ENCODE measurements around the gene ZNF326. TPM values are rescaled to one million over a fixed set of nuclear protein-coding genes. Genes with fewer than 3 reads are reported as not detected.
"Not testable (repeated sequence)": the region's sequence is repeated elsewhere in the genome, so short reads cannot be mapped to it uniquely, and the experiment has no call there.

The ZNF326 gene
- total RNA-seq, 1 experiment from 2014 or later = 33.4 TPM

- no peak for DNase-seq
- no peak for TF ChIP-seq CTCF (IDR thresholded peaks at IDR 0.05; ENCODE audit: unreplicated experiment)
- no peak overlapping the region for H3K27ac Mint-ChIP-seq (ENCODE audit: unreplicated experiment)
- H3K27me3 Mint-ChIP-seq (ENCODE audit: unreplicated experiment) = no peaks in the 10 kb centered on the region
- BruUV-seq (replicated peaks) = no TSS peak
- H3K9me3 Mint-ChIP-seq (ENCODE audit: low read depth, unreplicated experiment) = no peaks in the 10 kb centered on the region
- H3K36me3 Mint-ChIP-seq (ENCODE audit: insufficient read depth, unreplicated experiment) = no peaks in the 10 kb centered on the region
- intact Hi-C loops (cut with micrococcal nuclease; ENCODE audit: unreplicated experiment) = no loop called here
- CTCF ChIA-PET = interaction anchor here (0.9 kb wide), 1 partner anchor 194 kb away, joined by 3 read pairs; no protein-coding TSS in a partner anchor
- H3K4me1 Mint-ChIP-seq (ENCODE audit: low read depth, unreplicated experiment) = peaks cover 13% of the 10 kb centered on the region
- H3K4me3 Mint-ChIP-seq (ENCODE audit: low read depth, unreplicated experiment) = no peak overlapping the region
These were observed 20.0 kb upstream of the ZNF326 start for GRCh38 chr1:89974696-89975470.

GRCh38 chr1:89975540-89976125 is 19.3 kb upstream of the ZNF326 start:
- TF ChIP-seq CTCF (IDR thresholded peaks at IDR 0.05; ENCODE audit: unreplicated experiment) = no peak
- no TSS peak for BruUV-seq (replicated peaks)
- Mint-ChIP-seq H3K27me3 (ENCODE audit: unreplicated experiment) (no peaks in the 10 kb centered on the region), H3K36me3 (ENCODE audit: insufficient read depth, unreplicated experiment) (no peaks in the 10 kb centered on the region), H3K4me3 (ENCODE audit: low read depth, unreplicated experiment) (no peak overlapping the region), H3K27ac (ENCODE audit: unreplicated experiment) (no peak overlapping the region), H3K4me1 (ENCODE audit: low read depth, unreplicated experiment) (peaks cover 13% of the 10 kb centered on the region), H3K9me3 (ENCODE audit: low read depth, unreplicated experiment) (no peaks in the 10 kb centered on the region)
- CTCF ChIA-PET = interaction anchor here (1.2 kb wide), 1 partner anchor 132 kb away, joined by 3 read pairs; no protein-coding TSS in a partner anchor
- intact Hi-C loops (cut with micrococcal nuclease; ENCODE audit: unreplicated experiment) = no loop called here
- no peak for DNase-seq

- DNase-seq = no peak
- H3K4me1 Mint-ChIP-seq (ENCODE audit: low read depth, unreplicated experiment) = peaks cover 13% of the 10 kb centered on the region
- no peak overlapping the region for H3K4me3 Mint-ChIP-seq (ENCODE audit: low read depth, unreplicated experiment)
- intact Hi-C loops (cut with micrococcal nuclease; ENCODE audit: unreplicated experiment) = no loop called here
- no peaks in the 10 kb centered on the region for H3K9me3 Mint-ChIP-seq (ENCODE audit: low read depth, unreplicated experiment)
- no peaks in the 10 kb centered on the region for H3K36me3 Mint-ChIP-seq (ENCODE audit: insufficient read depth, unreplicated experiment)
- no peak for TF ChIP-seq CTCF (IDR thresholded peaks at IDR 0.05; ENCODE audit: unreplicated experiment)
- H3K27me3 Mint-ChIP-seq (ENCODE audit: unreplicated experiment) = no peaks in the 10 kb centered on the region
- no TSS peak for BruUV-seq (replicated peaks)
- H3K27ac Mint-ChIP-seq (ENCODE audit: unreplicated experiment) = no peak overlapping the region
- CTCF ChIA-PET = no interaction called here
These were observed 16.2 kb upstream of the ZNF326 start for GRCh38 chr1:89978755-89979154.

- Mint-ChIP-seq H3K27me3 (ENCODE audit: unreplicated experiment) (no peaks in the 10 kb centered on the region), H3K4me1 (ENCODE audit: low read depth, unreplicated experiment) (peaks cover 3% of the 10 kb centered on the region), H3K4me3 (ENCODE audit: low read depth, unreplicated experiment) (no peak overlapping the region), H3K36me3 (ENCODE audit: insufficient read depth, unreplicated experiment) (no peaks in the 10 kb centered on the region), H3K27ac (ENCODE audit: unreplicated experiment) (no peak overlapping the region), H3K9me3 (ENCODE audit: low read depth, unreplicated experiment) (no peaks in the 10 kb centered on the region)
- TF ChIP-seq CTCF (IDR thresholded peaks at IDR 0.05; ENCODE audit: unreplicated experiment) = no peak
- CTCF ChIA-PET = no interaction called here
- intact Hi-C loops (cut with micrococcal nuclease; ENCODE audit: unreplicated experiment) = loop anchor here (10.0 kb wide), 1 partner anchor 496 kb away; no protein-coding TSS in a partner anchor
- no peak for DNase-seq
- BruUV-seq (replicated peaks) = no TSS peak
These were observed 14.3 kb upstream of the ZNF326 start for GRCh38 chr1:89980605-89981004.

GRCh38 chr1:89982846-89983245 is 12.1 kb upstream of the ZNF326 start:
- CTCF ChIA-PET; H3K27ac Mint-ChIP-seq (ENCODE audit: unreplicated experiment): not testable (repeated sequence)
- intact Hi-C loops (cut with micrococcal nuclease; ENCODE audit: unreplicated experiment) = loop anchor here (10.0 kb wide), 1 partner anchor 498 kb away; no protein-coding TSS in a partner anchor

GRCh38 chr1:89984564-89985116 is 10.3 kb upstream of the ZNF326 start:
- CTCF ChIA-PET = not testable (repeated sequence)

More at GRCh38 chr1:89982846-89983245, 12.1 kb upstream of the ZNF326 start:
- H3K36me3 Mint-ChIP-seq (ENCODE audit: insufficient read depth, unreplicated experiment); H3K27me3 Mint-ChIP-seq (ENCODE audit: unreplicated experiment); H3K4me1 Mint-ChIP-seq (ENCODE audit: low read depth, unreplicated experiment); BruUV-seq (replicated peaks); H3K9me3 Mint-ChIP-seq (ENCODE audit: low read depth, unreplicated experiment); H3K4me3 Mint-ChIP-seq (ENCODE audit: low read depth, unreplicated experiment); DNase-seq: not testable (repeated sequence)

More at GRCh38 chr1:89984564-89985116, 10.3 kb upstream of the ZNF326 start:
- BruUV-seq (replicated peaks); H3K4me1 Mint-ChIP-seq (ENCODE audit: low read depth, unreplicated experiment); H3K4me3 Mint-ChIP-seq (ENCODE audit: low read depth, unreplicated experiment); H3K9me3 Mint-ChIP-seq (ENCODE audit: low read depth, unreplicated experiment); H3K27ac Mint-ChIP-seq (ENCODE audit: unreplicated experiment); H3K36me3 Mint-ChIP-seq (ENCODE audit: insufficient read depth, unreplicated experiment); H3K27me3 Mint-ChIP-seq (ENCODE audit: unreplicated experiment); DNase-seq: not testable (repeated sequence)
- intact Hi-C loops (cut with micrococcal nuclease; ENCODE audit: unreplicated experiment) = loop anchor here (10.0 kb wide), 1 partner anchor 500 kb away; no protein-coding TSS in a partner anchor

All from Calu3 (cell line).